GM13976 (cell line): ENCODE results near the gene ZNF710.
A peak's percentile ranks its signal among the peaks of the same experiment; 100 is the strongest.

Experiments
- DNase-seq: peaks from one replicate; pipeline ENCODE4 v3.0.0; 2012; ENCODE audit warnings: low spot score
- CTCF ChIP-seq: IDR thresholded peaks from 2 replicates; pipeline ENCODE4 v1.5.1; 2012; ENCODE audit warnings: borderline replicate concordance, mild to moderate bottlenecking; ENCODE audit not compliant: insufficient read depth; ENCODE audit errors: extremely low read depth, missing control alignments, control extremely low read depth
- in situ Hi-C: fragments of 300-500 bp; cut with MboI; formaldehyde crosslinking; loops from one replicate; pipeline ENCODE4 v1.12.0; 2022; ENCODE audit warnings: low sequenced_read_pairs, mixed read lengths, inconsistent platforms; ENCODE audit not compliant: unreplicated experiment

The ZNF710 gene

GRCh38 chr15:90001683-90002427 lies 731 bp downstream of the ZNF710 start:
- DNase-seq: peak; percentile 86
- in situ Hi-C loops: no loop called here
- no peak for TF ChIP-seq CTCF

- in situ Hi-C loops: no loop called here
- TF ChIP-seq CTCF: no peak
- peak; percentile 71 for DNase-seq
Observed at GRCh38 chr15:90002428-90002844, 1.3 kb downstream of the ZNF710 start.

GRCh38 chr15:90003736-90004135 lies 2.6 kb downstream of the ZNF710 start:
- in situ Hi-C loops: no loop called here

GRCh38 chr15:90004252-90004651 lies 3.1 kb downstream of the ZNF710 start:
- no peak for DNase-seq
- in situ Hi-C loops: no loop called here
- no peak for TF ChIP-seq CTCF

More at GRCh38 chr15:90003736-90004135, 2.6 kb downstream of the ZNF710 start:
- no peak for TF ChIP-seq CTCF
- DNase-seq: no peak

GRCh38 chr15:90004671-90005070 lies 3.5 kb downstream of the ZNF710 start:
- in situ Hi-C loops: no loop called here
- DNase-seq: no peak
- TF ChIP-seq CTCF: no peak

GRCh38 chr15:90006217-90007075 lies 5.3 kb downstream of the ZNF710 start:
- no peak for DNase-seq
- no peak for TF ChIP-seq CTCF
- in situ Hi-C loops: no loop called here
